22Rv1 (cell line): ENCODE data around the gene DPP6.

Experiments
- CTCF ChIP-seq: fragments of 450-650 bp; IDR thresholded peaks from 2 replicates; pipeline ENCODE4 v1.5.1; 2017; ENCODE audit warnings: mild to moderate bottlenecking
- ZFX ChIP-seq: fragments of 450-650 bp; IDR thresholded peaks from 2 replicates; pipeline ENCODE4 v1.6.1; 2017; ENCODE audit warnings: antibody characterized with exemption, borderline replicate concordance

- TF ChIP-seq CTCF, result no peak
- TF ChIP-seq ZFX, result no peak
These were observed 546.2 kb downstream of the DPP6 start for GRCh38 chr7:154598396-154598795.
